ENCODE measurements around the gene GAREM1.

Gene GAREM1

GRCh38 chr18:32286749-32287148 lies 183.9 kb downstream of the GAREM1 start:
- no peak for DNase-seq

- DNase-seq, result no peak
Observed at GRCh38 chr18:32284284-32284683, 186.4 kb downstream of the GAREM1 start.

GRCh38 chr18:32280911-32281310 lies 189.8 kb downstream of the GAREM1 start:
- DNase-seq, result no peak

GRCh38 chr18:32280188-32280783 lies 190.4 kb downstream of the GAREM1 start:
- DNase-seq, result no peak

GRCh38 chr18:32278177-32278799 lies 192.4 kb downstream of the GAREM1 start:
- no peak for DNase-seq

GRCh38 chr18:32277549-32277948 lies 193.1 kb downstream of the GAREM1 start:
- no peak for DNase-seq

GRCh38 chr18:32276906-32277305 lies 193.8 kb downstream of the GAREM1 start:
- no peak for DNase-seq

GRCh38 chr18:32276256-32276655 lies 194.4 kb downstream of the GAREM1 start:
- DNase-seq, result no peak

- DNase-seq, result no peak
Observed at GRCh38 chr18:32275221-32275620, 195.5 kb downstream of the GAREM1 start.

- no peak for DNase-seq
Observed at GRCh38 chr18:32274307-32274706, 196.4 kb downstream of the GAREM1 start.

GRCh38 chr18:32271672-32272208 lies 198.9 kb downstream of the GAREM1 start:
- DNase-seq, result no peak

- DNase-seq, result no peak
Observed at GRCh38 chr18:32270341-32270740, 200.3 kb downstream of the GAREM1 start.

- no peak for DNase-seq
Observed at GRCh38 chr18:32267463-32267862, 203.2 kb downstream of the GAREM1 start.

- DNase-seq, result no peak
Observed at GRCh38 chr18:32264401-32264800, 206.3 kb downstream of the GAREM1 start.

- DNase-seq, result no peak
Observed at GRCh38 chr18:32262092-32262491, 208.6 kb downstream of the GAREM1 start.

GRCh38 chr18:32261003-32261402 lies 209.7 kb downstream of the GAREM1 start:
- no peak for DNase-seq

- no peak for DNase-seq
Observed at GRCh38 chr18:32259553-32259952, 211.1 kb downstream of the GAREM1 start.

GRCh38 chr18:32258558-32259204 lies 212.0 kb downstream of the GAREM1 start:
- no peak for DNase-seq

- no peak for DNase-seq
Observed at GRCh38 chr18:32258148-32258547, 212.5 kb downstream of the GAREM1 start.

GRCh38 chr18:32257084-32257785 lies 213.4 kb downstream of the GAREM1 start:
- DNase-seq, result no peak

GRCh38 chr18:32255570-32255969 lies 215.1 kb downstream of the GAREM1 start:
- no peak for DNase-seq

GRCh38 chr18:32252141-32252860 lies 218.4 kb downstream of the GAREM1 start:
- DNase-seq, result no peak

- no peak for DNase-seq
Observed at GRCh38 chr18:32251466-32251865, 219.2 kb downstream of the GAREM1 start.
